Body of pancreas (tissue), 4 donors: ENCODE measurements around the gene CEP89.

Experiments
- POLR2A ChIP-seq, 3 donors: fragments of 450-650 bp; IDR thresholded peaks; one replicate each; pipeline ENCODE4 v1.6.1; 2016; ENCODE audit warnings: antibody characterized with exemption in 3 of 3, mild to moderate bottlenecking in 2 of 3
- TF ChIP-seq, protein P1 (sequence below), 7 experiments: fragments of 450-650 bp in 4 of 7; fragments of 200-600 bp in 3 of 7; sonication (generic) in 3 of 7; IDR thresholded peaks; one replicate each; pipeline ENCODE4 v1.5.1; 2016 to 2019; ENCODE audit warnings: antibody characterized with exemption in 7 of 7

DNA sequence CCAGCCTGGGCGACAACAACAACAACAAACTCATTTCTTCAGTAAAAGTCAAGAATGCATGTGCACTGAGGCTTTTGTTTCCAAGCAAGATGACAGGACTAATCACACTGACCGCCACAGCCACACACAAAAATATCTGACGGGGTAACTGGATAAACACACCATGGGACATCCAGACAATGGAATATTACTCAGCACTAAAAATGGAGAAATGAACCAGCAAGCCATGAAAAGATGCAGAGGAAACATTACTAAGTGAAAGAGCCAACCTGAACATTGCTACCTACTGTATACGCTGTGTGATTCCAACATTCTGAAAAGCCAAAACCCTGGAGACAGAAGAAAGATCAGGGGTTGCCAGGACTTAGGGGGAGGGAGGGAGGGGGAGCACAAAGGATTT, 37.0 kb upstream of the CEP89 start:
- TF ChIP-seq, protein P1, sequence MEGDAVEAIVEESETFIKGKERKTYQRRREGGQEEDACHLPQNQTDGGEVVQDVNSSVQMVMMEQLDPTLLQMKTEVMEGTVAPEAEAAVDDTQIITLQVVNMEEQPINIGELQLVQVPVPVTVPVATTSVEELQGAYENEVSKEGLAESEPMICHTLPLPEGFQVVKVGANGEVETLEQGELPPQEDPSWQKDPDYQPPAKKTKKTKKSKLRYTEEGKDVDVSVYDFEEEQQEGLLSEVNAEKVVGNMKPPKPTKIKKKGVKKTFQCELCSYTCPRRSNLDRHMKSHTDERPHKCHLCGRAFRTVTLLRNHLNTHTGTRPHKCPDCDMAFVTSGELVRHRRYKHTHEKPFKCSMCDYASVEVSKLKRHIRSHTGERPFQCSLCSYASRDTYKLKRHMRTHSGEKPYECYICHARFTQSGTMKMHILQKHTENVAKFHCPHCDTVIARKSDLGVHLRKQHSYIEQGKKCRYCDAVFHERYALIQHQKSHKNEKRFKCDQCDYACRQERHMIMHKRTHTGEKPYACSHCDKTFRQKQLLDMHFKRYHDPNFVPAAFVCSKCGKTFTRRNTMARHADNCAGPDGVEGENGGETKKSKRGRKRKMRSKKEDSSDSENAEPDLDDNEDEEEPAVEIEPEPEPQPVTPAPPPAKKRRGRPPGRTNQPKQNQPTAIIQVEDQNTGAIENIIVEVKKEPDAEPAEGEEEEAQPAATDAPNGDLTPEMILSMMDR (IDR thresholded peaks at IDR 0.05), result no peak
- TF ChIP-seq POLR2A (IDR thresholded peaks at IDR 0.05), result no peak
